ENCODE measurements around the gene TNFAIP3. TPM values are rescaled to one million over a fixed set of nuclear protein-coding genes. Genes with fewer than 3 reads are reported as not detected.

TNFAIP3 gene
- total RNA-seq, 1 donor from 2014 or later, result 250 TPM

- Mint-ChIP-seq H3K36me3 (ENCODE audit: low read depth) (peaks cover 7% of the 10 kb centered on the region), H3K27ac (no peak overlapping the region), H3K27me3 (ENCODE audit: insufficient read depth) (peaks cover 2% of the 10 kb centered on the region), H3K4me3 (no peak overlapping the region), H3K4me1 (ENCODE audit: low read depth) (peaks cover 23% of the 10 kb centered on the region), H3K9me3 (peaks cover 15% of the 10 kb centered on the region)
- intact Hi-C loops (cut with micrococcal nuclease), result no loop called here
- no peak for DNase-seq (ENCODE audit: low spot score)
Measured at GRCh38 chr6:137847748-137848147, 19.3 kb upstream of the TNFAIP3 start.

GRCh38 chr6:137848672-137849071, 18.4 kb upstream of the TNFAIP3 start:
- peaks cover 5% of the 10 kb centered on the region for H3K9me3 Mint-ChIP-seq
- no peak overlapping the region for H3K4me3 Mint-ChIP-seq
- H3K27me3 Mint-ChIP-seq (ENCODE audit: insufficient read depth), result no peaks in the 10 kb centered on the region
- no peak overlapping the region for H3K27ac Mint-ChIP-seq
- intact Hi-C loops (cut with micrococcal nuclease), result loop anchor here (1.0 kb wide), 4 partner anchors 18 to 140 kb away; no protein-coding TSS in a partner anchor
- peaks cover 23% of the 10 kb centered on the region for H3K4me1 Mint-ChIP-seq (ENCODE audit: low read depth)
- DNase-seq (ENCODE audit: low spot score), result no peak
- peaks cover under 1% of the 10 kb centered on the region for H3K36me3 Mint-ChIP-seq (ENCODE audit: low read depth)

GRCh38 chr6:137849181-137849980, 17.7 kb upstream of the TNFAIP3 start:
- H3K36me3 Mint-ChIP-seq (ENCODE audit: low read depth), result no peaks in the 10 kb centered on the region
- H3K27me3 Mint-ChIP-seq (ENCODE audit: insufficient read depth), result no peaks in the 10 kb centered on the region
- H3K9me3 Mint-ChIP-seq, result no peaks in the 10 kb centered on the region
- DNase-seq (ENCODE audit: low spot score), result no peak
- H3K4me3 Mint-ChIP-seq, result no peak overlapping the region
- peaks cover 23% of the 10 kb centered on the region for H3K4me1 Mint-ChIP-seq (ENCODE audit: low read depth)
- H3K27ac Mint-ChIP-seq, result peak overlapping the region; percentile 53
- intact Hi-C loops (cut with micrococcal nuclease), result loop anchor here (1.0 kb wide), 4 partner anchors 17 to 141 kb away; no protein-coding TSS in a partner anchor

GRCh38 chr6:137849981-137850714, 16.9 kb upstream of the TNFAIP3 start:
- no peaks in the 10 kb centered on the region for H3K27me3 Mint-ChIP-seq (ENCODE audit: insufficient read depth)
- intact Hi-C loops (cut with micrococcal nuclease), result loop anchor here (1.0 kb wide), 4 partner anchors 16 to 142 kb away; no protein-coding TSS in a partner anchor
- H3K27ac Mint-ChIP-seq, result peak overlapping the region; percentile 53

GRCh38 chr6:137850816-137851602, 16.1 kb upstream of the TNFAIP3 start:
- H3K9me3 Mint-ChIP-seq, result no peaks in the 10 kb centered on the region
- no peaks in the 10 kb centered on the region for H3K27me3 Mint-ChIP-seq (ENCODE audit: insufficient read depth)
- intact Hi-C loops (cut with micrococcal nuclease), result no loop called here
- H3K4me3 Mint-ChIP-seq, result no peak overlapping the region
- no peak for DNase-seq (ENCODE audit: low spot score)
- H3K27ac Mint-ChIP-seq, result peak overlapping the region; percentile 42
- H3K36me3 Mint-ChIP-seq (ENCODE audit: low read depth), result peaks cover 3% of the 10 kb centered on the region
- peaks cover 23% of the 10 kb centered on the region for H3K4me1 Mint-ChIP-seq (ENCODE audit: low read depth)

More at GRCh38 chr6:137849981-137850714, 16.9 kb upstream of the TNFAIP3 start:
- Mint-ChIP-seq H3K4me3 (no peak overlapping the region), H3K9me3 (no peaks in the 10 kb centered on the region), H3K36me3 (ENCODE audit: low read depth) (no peaks in the 10 kb centered on the region), H3K4me1 (ENCODE audit: low read depth) (peaks cover 23% of the 10 kb centered on the region)
- DNase-seq (ENCODE audit: low spot score), result no peak

DNA sequence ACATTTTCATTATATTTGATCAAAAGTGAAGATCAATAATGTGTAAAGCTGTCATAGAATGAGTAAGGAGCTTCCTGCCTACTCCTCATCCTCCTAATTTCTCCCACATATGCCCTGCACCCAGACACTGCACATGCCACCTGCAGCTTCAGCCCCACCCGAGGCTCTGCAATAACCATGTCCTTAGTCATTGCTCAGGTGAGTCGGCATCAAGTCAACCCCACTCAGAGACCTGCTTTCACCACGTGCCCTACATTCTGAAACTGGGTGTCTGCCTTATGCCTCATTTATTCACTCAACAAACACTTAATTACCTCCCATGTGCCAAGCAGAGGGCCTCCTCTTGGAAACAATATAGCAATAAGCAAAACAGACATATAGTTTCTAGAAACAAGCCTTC, 15.4 kb upstream of the TNFAIP3 start:
- H3K9me3 Mint-ChIP-seq, result peaks cover 4% of the 10 kb centered on the region
- peaks cover 7% of the 10 kb centered on the region for H3K36me3 Mint-ChIP-seq (ENCODE audit: low read depth)
- peaks cover 23% of the 10 kb centered on the region for H3K4me1 Mint-ChIP-seq (ENCODE audit: low read depth)
- DNase-seq (ENCODE audit: low spot score), result no peak
- H3K27me3 Mint-ChIP-seq (ENCODE audit: insufficient read depth), result no peaks in the 10 kb centered on the region
- intact Hi-C loops (cut with micrococcal nuclease), result no loop called here
- H3K4me3 Mint-ChIP-seq, result no peak overlapping the region
- H3K27ac Mint-ChIP-seq, result no peak overlapping the region

GRCh38 chr6:137852346-137852745, 14.7 kb upstream of the TNFAIP3 start:
- DNase-seq (ENCODE audit: low spot score), result no peak
- Mint-ChIP-seq H3K27me3 (ENCODE audit: insufficient read depth) (no peaks in the 10 kb centered on the region), H3K27ac (no peak overlapping the region), H3K4me3 (no peak overlapping the region), H3K4me1 (ENCODE audit: low read depth) (peaks cover 24% of the 10 kb centered on the region), H3K36me3 (ENCODE audit: low read depth) (peaks cover 7% of the 10 kb centered on the region), H3K9me3 (peaks cover 4% of the 10 kb centered on the region)
- intact Hi-C loops (cut with micrococcal nuclease), result no loop called here

GRCh38 chr6:137852811-137853210, 14.2 kb upstream of the TNFAIP3 start:
- Mint-ChIP-seq H3K4me3 (no peak overlapping the region), H3K36me3 (ENCODE audit: low read depth) (peaks cover 8% of the 10 kb centered on the region), H3K27me3 (ENCODE audit: insufficient read depth) (no peaks in the 10 kb centered on the region), H3K4me1 (ENCODE audit: low read depth) (peaks cover 28% of the 10 kb centered on the region), H3K9me3 (peaks cover 4% of the 10 kb centered on the region), H3K27ac (no peak overlapping the region)
- intact Hi-C loops (cut with micrococcal nuclease), result no loop called here
- no peak for DNase-seq (ENCODE audit: low spot score)

DNA sequence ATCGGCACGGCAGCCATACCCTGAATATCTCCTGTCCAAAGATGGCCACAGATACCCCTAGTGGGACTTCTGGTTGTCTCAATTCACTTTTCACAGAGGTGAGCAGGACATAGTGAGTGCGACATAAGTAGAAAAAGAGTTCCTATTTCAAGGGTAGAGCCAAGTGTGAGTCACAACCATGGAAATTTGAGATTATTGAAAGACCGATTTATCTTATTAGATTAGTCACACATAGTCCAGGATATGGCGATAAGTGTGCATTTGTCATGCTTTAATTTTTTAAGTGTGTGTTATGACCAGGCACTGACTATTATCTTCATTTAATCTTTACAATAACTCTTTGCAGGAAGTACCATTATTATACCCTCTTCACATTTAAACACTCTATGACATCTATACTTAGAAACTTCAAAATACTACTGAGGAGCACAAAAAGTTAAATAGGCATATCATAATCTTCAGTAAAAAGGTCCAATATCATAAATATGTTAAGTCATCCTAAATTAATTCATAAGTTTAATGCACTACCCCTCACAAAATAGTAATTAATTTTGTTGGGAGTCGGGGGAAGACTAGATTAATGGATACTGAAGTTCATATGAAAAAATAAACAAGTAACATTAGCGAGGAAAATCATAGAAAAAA, 13.4 kb upstream of the TNFAIP3 start:
- peaks cover 4% of the 10 kb centered on the region for H3K9me3 Mint-ChIP-seq
- peaks cover 28% of the 10 kb centered on the region for H3K4me1 Mint-ChIP-seq (ENCODE audit: low read depth)

GRCh38 chr6:137856138-137856898, 10.7 kb upstream of the TNFAIP3 start:
- intact Hi-C loops (cut with micrococcal nuclease), result no loop called here
- no peak for DNase-seq (ENCODE audit: low spot score)
- H3K4me3 Mint-ChIP-seq, result no peak overlapping the region
- H3K9me3 Mint-ChIP-seq, result peaks cover 4% of the 10 kb centered on the region
- H3K27ac Mint-ChIP-seq, result no peak overlapping the region
- no peaks in the 10 kb centered on the region for H3K27me3 Mint-ChIP-seq (ENCODE audit: insufficient read depth)
- H3K36me3 Mint-ChIP-seq (ENCODE audit: low read depth), result peaks cover 9% of the 10 kb centered on the region
- H3K4me1 Mint-ChIP-seq (ENCODE audit: low read depth), result peaks cover 20% of the 10 kb centered on the region

More for the DNA sequence above, 13.4 kb upstream of the TNFAIP3 start:
- H3K36me3 Mint-ChIP-seq (ENCODE audit: low read depth), result peaks cover 8% of the 10 kb centered on the region
- no peak overlapping the region for H3K4me3 Mint-ChIP-seq
- no peak overlapping the region for H3K27ac Mint-ChIP-seq
- no peak for DNase-seq (ENCODE audit: low spot score)
- intact Hi-C loops (cut with micrococcal nuclease), result no loop called here
- H3K27me3 Mint-ChIP-seq (ENCODE audit: insufficient read depth), result no peaks in the 10 kb centered on the region

- intact Hi-C loops (cut with micrococcal nuclease), result no loop called here
- H3K27ac Mint-ChIP-seq, result no peak overlapping the region
- no peak for DNase-seq (ENCODE audit: low spot score)
- no peaks in the 10 kb centered on the region for H3K27me3 Mint-ChIP-seq (ENCODE audit: insufficient read depth)
- H3K36me3 Mint-ChIP-seq (ENCODE audit: low read depth), result peaks cover 17% of the 10 kb centered on the region
- H3K4me1 Mint-ChIP-seq (ENCODE audit: low read depth), result peaks cover 24% of the 10 kb centered on the region
- peaks cover 4% of the 10 kb centered on the region for H3K9me3 Mint-ChIP-seq
- H3K4me3 Mint-ChIP-seq, result no peak overlapping the region
Measured at GRCh38 chr6:137859025-137859424, 8.0 kb upstream of the TNFAIP3 start.

Data from activated T-helper 1 cell treated with anti-CD3 and anti-CD28 coated beads, Interleukin-12 subunit alpha, Interleukin-12 subunit beta, Interleukin-2, Interleukin-4 antibody, amounts not matched to agents 30 ng/mL and 10 ng/mL and 1 ng/mL, durations not matched to agents 14 hours and 24 hours and 36 hours (primary cell).